Tibial nerve (tissue), 4 donors: ENCODE measurements around the gene LMCD1. TPM values are rescaled to one million over a fixed set of nuclear protein-coding genes. Genes with fewer than 3 reads are reported as not detected.

Experiments
- DNase-seq, 2 donors: peaks; one replicate each; pipeline ENCODE4 v3.0.0-alpha.2; 2019; ENCODE audit warnings: low spot score in 2 of 2
- H3K27ac ChIP-seq, 4 donors: fragments of 200-600 bp; sonication (generic) in 3 of 4; one replicate each; pipeline ENCODE4 v1.5.1; 2017 to 2019; ENCODE audit warnings: mild to moderate bottlenecking in 1 of 4
- H3K27me3 ChIP-seq, 2 donors: fragments of 200-600 bp; sonication (generic) in 1 of 2; one replicate each; pipeline versions ENCODE4 v1.5.1 to v1.6.0; 2017 to 2019
- H3K36me3 ChIP-seq, 3 donors: fragments of 200-600 bp; sonication (generic); one replicate each; pipeline ENCODE4 v1.5.1; 2018 to 2019
- H3K4me1 ChIP-seq, 4 donors: fragments of 200-600 bp; sonication (generic) in 3 of 4; one replicate each; pipeline ENCODE4 v1.5.1; 2017 to 2019
- H3K4me3 ChIP-seq, 4 donors: fragments of 200-600 bp; sonication (generic) in 3 of 4; one replicate each; pipeline ENCODE4 v1.5.1; 2017 to 2019; ENCODE audit warnings: mild to moderate bottlenecking in 1 of 4, moderate library complexity in 1 of 4
- H3K9me3 ChIP-seq, 4 donors: fragments of 200-600 bp; sonication (generic) in 3 of 4; one replicate each; pipeline ENCODE4 v1.5.1; 2017 to 2019
- CTCF ChIP-seq, 5 experiments: fragments of 200-600 bp in 3 of 5; fragments of 450-650 bp in 2 of 5; sonication (generic) in 3 of 5; IDR thresholded peaks; one replicate each; pipeline ENCODE4 v1.5.1; 2016 to 2019; ENCODE audit warnings: antibody characterized with exemption in 5 of 5, mild to moderate bottlenecking in 3 of 5, moderate library complexity in 2 of 5
- EP300 ChIP-seq, 2 donors: sonication (generic); formaldehyde crosslinking; IDR thresholded peaks; one replicate each; pipeline ENCODE4 v1.6.1; 2017; ENCODE audit warnings: antibody characterized with exemption in 2 of 2, mild to moderate bottlenecking in 1 of 2
- POLR2A ChIP-seq, 2 donors: fragments of 450-650 bp; IDR thresholded peaks; one replicate each; pipeline ENCODE4 v1.6.1; 2017; ENCODE audit warnings: antibody characterized with exemption in 2 of 2, mild to moderate bottlenecking in 2 of 2, moderate library complexity in 2 of 2
- WGBS, 2 donors: methylation state at CpG; one replicate each; pipeline ENCODE4 v1.1.5; 2018; 5-methylcytosine and 5-hydroxymethylcytosine counted together
- total RNA-seq, 4 donors: library from RNA; depleted of rRNA; stranded (reverse); fragments of >200 nt; gene quantifications; one replicate each; pipeline ENCODE4 v1.1.0, GENCODE V29; 2016

LMCD1 gene
- total RNA-seq, 4 donors from 2014 or later = 81.2 to 147 (median 92.9) TPM

GRCh38 chr3:8524249-8524648, 22.6 kb downstream of the LMCD1 start:
- no peaks in the 10 kb centered on the region for H3K36me3 ChIP-seq
- H3K27ac ChIP-seq = peak overlapping the region in 1 of 4 donors; percentile 36
- H3K9me3 ChIP-seq = no peaks in the 10 kb centered on the region
- peaks cover 0 to 55% (median 6%) of the 10 kb centered on the region in 4 donors for H3K4me1 ChIP-seq
- H3K27me3 ChIP-seq = no peaks in the 10 kb centered on the region
- no peak for DNase-seq
- no peak overlapping the region for H3K4me3 ChIP-seq
- 65 to 73% methylated on average over 3 of the region's 3 CpGs for WGBS, 2 donors
- no peak for TF ChIP-seq CTCF (IDR thresholded peaks at IDR 0.05)
- TF ChIP-seq EP300 (IDR thresholded peaks at IDR 0.05) = no peak
- no peak for TF ChIP-seq POLR2A (IDR thresholded peaks at IDR 0.05)

DNA sequence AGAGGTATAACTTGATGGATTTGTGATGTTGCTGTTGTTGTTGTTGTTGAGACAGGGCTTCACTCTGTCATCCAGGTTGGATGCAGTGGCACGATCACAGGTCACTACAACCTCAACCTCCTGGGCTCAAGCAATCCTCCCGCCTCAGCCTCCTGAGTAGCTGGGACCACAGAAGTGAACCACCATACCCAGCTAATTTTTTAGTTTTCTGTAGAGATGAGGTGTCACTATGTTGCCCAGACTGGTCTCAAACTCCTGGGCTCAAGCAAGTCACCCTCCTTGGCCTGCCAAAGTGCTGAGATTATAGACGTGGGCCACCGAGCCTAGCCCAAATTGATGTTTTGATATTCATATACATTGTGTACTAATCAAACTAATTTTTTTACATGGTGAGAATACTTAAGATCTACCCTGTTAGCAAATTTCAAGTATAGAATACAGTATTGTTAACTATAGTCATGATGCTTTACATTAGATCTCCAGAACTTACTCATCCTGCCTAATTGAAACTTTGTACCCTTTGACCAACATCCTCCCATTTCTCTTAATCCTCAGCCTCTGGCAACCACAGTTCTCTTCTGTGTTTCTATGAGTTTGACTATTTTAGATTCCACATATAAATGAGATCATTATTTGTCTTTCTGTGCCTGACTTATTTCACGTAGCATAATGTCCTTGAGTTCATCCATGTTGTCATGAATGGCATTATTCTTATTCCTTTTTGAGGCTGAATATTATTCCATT, 23.2 kb downstream of the LMCD1 start:
- no peak overlapping the region for H3K4me3 ChIP-seq

DNA sequence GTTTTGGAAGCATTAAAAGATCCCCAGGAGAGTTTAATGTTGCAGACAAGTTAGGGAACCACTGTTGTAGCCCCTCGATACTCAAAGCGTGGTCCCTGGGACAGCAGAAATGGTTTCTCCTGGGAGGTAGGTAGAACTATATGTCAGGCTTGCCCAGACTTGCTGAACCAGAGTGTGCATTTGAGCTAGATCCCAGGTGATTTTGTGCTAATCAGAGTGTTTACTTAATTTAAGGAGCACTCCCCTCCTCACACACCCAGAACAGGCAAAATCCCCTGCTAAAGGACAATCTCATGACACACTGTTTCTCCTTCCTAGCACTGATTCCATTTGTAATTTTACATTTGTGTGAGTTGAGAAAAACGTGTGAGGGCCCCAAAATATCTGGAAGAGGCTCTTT, 24.3 kb downstream of the LMCD1 start:
- TF ChIP-seq POLR2A (IDR thresholded peaks at IDR 0.05) = no peak
- TF ChIP-seq EP300 (IDR thresholded peaks at IDR 0.05) = no peak
- no peak for TF ChIP-seq CTCF (IDR thresholded peaks at IDR 0.05)
- H3K27ac ChIP-seq = no peak overlapping the region

More for the DNA sequence above, 23.2 kb downstream of the LMCD1 start:
- Histone ChIP-seq H3K4me1 (peaks cover 0 to 58% (median 12%) of the 10 kb centered on the region in 4 donors), H3K36me3 (no peaks in the 10 kb centered on the region), H3K9me3 (no peaks in the 10 kb centered on the region), H3K27ac (peak overlapping the region in 1 of 4 donors; percentile 36), H3K27me3 (no peaks in the 10 kb centered on the region)
- 75 to 81% methylated on average over 5 of the region's 5 CpGs for WGBS, 2 donors
- TF ChIP-seq CTCF (IDR thresholded peaks at IDR 0.05) = no peak
- no peak for TF ChIP-seq EP300 (IDR thresholded peaks at IDR 0.05)
- TF ChIP-seq POLR2A (IDR thresholded peaks at IDR 0.05) = no peak
- no peak for DNase-seq

DNA sequence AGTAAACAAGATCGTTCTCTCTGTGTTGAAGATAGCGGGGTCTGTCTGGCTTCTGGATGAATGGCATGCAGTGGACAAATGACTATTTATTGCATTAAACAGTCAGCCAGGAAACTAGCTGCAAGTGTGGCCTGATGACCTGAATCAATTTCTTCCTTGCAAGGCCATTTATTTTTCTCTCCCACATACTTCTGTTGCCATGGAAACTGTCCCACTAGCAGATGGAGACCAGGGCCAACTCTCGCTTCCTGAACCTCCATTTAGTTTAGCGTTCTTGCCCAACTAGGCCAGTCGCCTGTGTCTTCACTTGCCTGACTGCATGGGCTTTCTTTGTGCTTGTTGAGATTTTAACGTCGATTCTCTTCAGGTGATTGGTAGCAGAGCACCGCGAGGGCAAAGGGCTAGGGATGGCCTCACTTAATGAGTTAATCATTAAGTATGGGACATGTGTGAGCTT, 27.6 kb downstream of the LMCD1 start:
- H3K9me3 ChIP-seq = no peaks in the 10 kb centered on the region
- peaks cover 0 to 70% (median 24%) of the 10 kb centered on the region in 4 donors for H3K4me1 ChIP-seq
- no peak for DNase-seq
- H3K27ac ChIP-seq = peak overlapping the region in 3 of 4 donors; percentile 48 to 80 (median 73)
- WGBS, 2 donors = 34 to 37% methylated on average over 9 of the region's 9 CpGs
- H3K27me3 ChIP-seq = no peaks in the 10 kb centered on the region
- no peak overlapping the region for H3K4me3 ChIP-seq
- H3K36me3 ChIP-seq = peaks cover 0 to 4% (median 0%) of the 10 kb centered on the region in 3 donors
- TF ChIP-seq EP300 (IDR thresholded peaks at IDR 0.05) (no peak), CTCF (IDR thresholded peaks at IDR 0.05) (no peak), POLR2A (IDR thresholded peaks at IDR 0.05) (no peak)

More for the DNA sequence above, 24.3 kb downstream of the LMCD1 start:
- WGBS, 2 donors = 86 to 91% methylated on average over 3 of the region's 3 CpGs
- DNase-seq = no peak
- no peak overlapping the region for H3K4me3 ChIP-seq
- H3K4me1 ChIP-seq = peaks cover 0 to 59% (median 18%) of the 10 kb centered on the region in 4 donors
- H3K36me3 ChIP-seq = no peaks in the 10 kb centered on the region
- H3K9me3 ChIP-seq = no peaks in the 10 kb centered on the region
- no peaks in the 10 kb centered on the region for H3K27me3 ChIP-seq
